GM19328 (cell line): ENCODE data around the gene MACROD1.

ENCODE experiments used
- ATAC-seq: cut with Tn5 transposase; IDR thresholded peaks from one replicate; pipeline ENCODE4 v1.9.1; 2021; ENCODE audit warnings: mild to moderate bottlenecking, moderate library complexity; ENCODE audit not compliant: unreplicated experiment

Gene MACROD1

GRCh38 chr11:64019106-64020037, 146.5 kb downstream of the MACROD1 start:
- ATAC-seq: no peak

- no peak for ATAC-seq
These were observed 147.6 kb downstream of the MACROD1 start for GRCh38 chr11:64018310-64018709.

GRCh38 chr11:64017945-64018224, 148.0 kb downstream of the MACROD1 start:
- no peak for ATAC-seq

GRCh38 chr11:64015935-64016845, 149.7 kb downstream of the MACROD1 start:
- no peak for ATAC-seq

- no peak for ATAC-seq
These were observed 150.4 kb downstream of the MACROD1 start for GRCh38 chr11:64015510-64015909.

- no peak for ATAC-seq
These were observed 151.6 kb downstream of the MACROD1 start for GRCh38 chr11:64014356-64014755.

GRCh38 chr11:64013141-64013896, 152.6 kb downstream of the MACROD1 start:
- no peak for ATAC-seq

GRCh38 chr11:64011371-64011770, 154.5 kb downstream of the MACROD1 start:
- ATAC-seq: no peak

GRCh38 chr11:64010783-64011182, 155.1 kb downstream of the MACROD1 start:
- no peak for ATAC-seq

- no peak for ATAC-seq
These were observed 156.2 kb downstream of the MACROD1 start for GRCh38 chr11:64009710-64010109.

GRCh38 chr11:64008914-64009633, 156.8 kb downstream of the MACROD1 start:
- no peak for ATAC-seq

GRCh38 chr11:64008283-64008913, 157.5 kb downstream of the MACROD1 start:
- no peak for ATAC-seq

- no peak for ATAC-seq
These were observed 158.2 kb downstream of the MACROD1 start for GRCh38 chr11:64007629-64008282.

- no peak for ATAC-seq
These were observed 158.7 kb downstream of the MACROD1 start for GRCh38 chr11:64007160-64007628.

- ATAC-seq: no peak
These were observed 159.5 kb downstream of the MACROD1 start for GRCh38 chr11:64006398-64006797.

GRCh38 chr11:64005691-64006090, 160.2 kb downstream of the MACROD1 start:
- no peak for ATAC-seq

- ATAC-seq: no peak
These were observed 161.3 kb downstream of the MACROD1 start for GRCh38 chr11:64004590-64004984.

GRCh38 chr11:64003807-64004589, 161.9 kb downstream of the MACROD1 start:
- ATAC-seq: no peak
